ENCODE results near the gene GPRASP2.

Gene GPRASP2

DNA sequence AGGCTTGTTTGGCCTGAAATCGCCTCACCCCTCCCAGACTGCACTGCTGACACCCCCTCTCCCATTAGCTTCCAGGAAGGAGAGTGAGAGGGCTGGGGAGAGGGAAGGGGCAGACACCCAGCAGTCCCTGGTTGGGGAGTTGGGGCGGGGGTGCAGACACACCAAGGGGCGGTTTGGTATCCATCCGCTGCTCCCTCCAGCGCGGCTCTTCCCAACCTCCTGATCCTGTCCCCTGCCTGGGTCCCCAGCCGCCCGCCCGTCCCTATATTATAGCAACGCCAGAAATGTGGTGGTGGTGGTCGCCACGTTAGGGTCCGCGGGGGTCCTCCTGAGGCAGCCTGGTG, 33.2 kb downstream of the GPRASP2 start:
- no peak for DNase-seq (ENCODE audit: low read depth)

- DNase-seq (ENCODE audit: low read depth) = no peak
Observed at GRCh38 chrX:102745857-102746584, 33.8 kb downstream of the GPRASP2 start.

DNA sequence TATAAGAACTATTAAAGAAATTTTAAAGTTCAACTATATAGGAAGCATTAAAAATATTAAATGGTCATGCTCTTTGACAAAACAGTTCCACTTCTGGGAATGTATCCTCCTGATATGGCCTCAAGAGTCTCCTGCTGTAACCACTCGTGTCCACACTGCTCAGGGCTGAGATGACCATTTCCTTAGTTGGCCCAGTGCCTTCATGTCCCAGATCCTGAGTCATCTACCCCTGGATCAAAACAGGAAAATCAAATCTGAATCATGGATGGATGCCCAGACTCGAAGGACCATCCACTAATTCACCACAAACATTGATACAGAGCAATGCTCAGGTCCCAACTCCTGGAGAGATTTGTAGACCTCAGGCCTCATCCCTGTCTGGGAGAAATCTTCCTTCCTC, 53.0 kb downstream of the GPRASP2 start:
- DNase-seq (ENCODE audit: low read depth) = no peak

- no peak for DNase-seq (ENCODE audit: low read depth)
Observed at GRCh38 chrX:102765809-102766208, 53.6 kb downstream of the GPRASP2 start.

- DNase-seq (ENCODE audit: low read depth) = no peak
Observed at GRCh38 chrX:102767287-102767686, 55.0 kb downstream of the GPRASP2 start.
